Neural crest cell (in vitro differentiated cells): ENCODE measurements around the gene TCF4. TPM values are rescaled to one million over a fixed set of nuclear protein-coding genes. Genes with fewer than 3 reads are reported as not detected.

ENCODE experiments used
- DNase-seq: peaks from one replicate; pipeline ENCODE4 v3.0.0; 2021; ENCODE audit warnings: low read depth, mixed read lengths, low spot score
- H3K27ac Mint-ChIP-seq: one replicate; pipeline ENCODE4 v1.8.0; 2021; ENCODE audit warnings: mild to moderate bottlenecking, mixed read lengths; ENCODE audit not compliant: unreplicated experiment
- H3K27me3 Mint-ChIP-seq: 2 replicates; pipeline ENCODE4 v1.8.0; 2021; ENCODE audit warnings: low read depth, mild to moderate bottlenecking, mixed read lengths
- H3K36me3 Mint-ChIP-seq: 2 replicates; pipeline ENCODE4 v1.8.0; 2021; ENCODE audit warnings: low read depth, mild to moderate bottlenecking, mixed read lengths
- H3K4me1 Mint-ChIP-seq: 2 replicates; pipeline ENCODE4 v1.8.0; 2021; ENCODE audit warnings: mixed read lengths
- H3K4me3 Mint-ChIP-seq: one replicate; pipeline ENCODE4 v1.8.0; 2021; ENCODE audit warnings: mild to moderate bottlenecking, mixed read lengths
- H3K9me3 Mint-ChIP-seq: 2 replicates; pipeline ENCODE4 v1.8.0; 2021; ENCODE audit warnings: mixed read lengths
- CTCF ChIP-seq: fragments of 200-600 bp; sonication (generic); conservative IDR thresholded peaks from 2 replicates; pipeline ENCODE4 v1.5.0; 2021; ENCODE audit warnings: antibody characterized with exemption, mild to moderate bottlenecking
- total RNA-seq: library from RNA; stranded (reverse); gene quantifications from 2 replicates; pipeline ENCODE4 v1.2.1, GENCODE V29; 2021

The TCF4 gene
- total RNA-seq, 1 donor from 2014 or later: 89.9 TPM

GRCh38 chr18:55246278-55246677 lies 341.7 kb downstream of the TCF4 start:
- no peak for TF ChIP-seq CTCF
- Mint-ChIP-seq H3K4me1 (peaks cover 8% of the 10 kb centered on the region), H3K27me3 (no peaks in the 10 kb centered on the region), H3K9me3 (no peaks in the 10 kb centered on the region), H3K27ac (no peak overlapping the region), H3K36me3 (peaks cover 9% of the 10 kb centered on the region), H3K4me3 (no peak overlapping the region)
- DNase-seq: no peak

DNA sequence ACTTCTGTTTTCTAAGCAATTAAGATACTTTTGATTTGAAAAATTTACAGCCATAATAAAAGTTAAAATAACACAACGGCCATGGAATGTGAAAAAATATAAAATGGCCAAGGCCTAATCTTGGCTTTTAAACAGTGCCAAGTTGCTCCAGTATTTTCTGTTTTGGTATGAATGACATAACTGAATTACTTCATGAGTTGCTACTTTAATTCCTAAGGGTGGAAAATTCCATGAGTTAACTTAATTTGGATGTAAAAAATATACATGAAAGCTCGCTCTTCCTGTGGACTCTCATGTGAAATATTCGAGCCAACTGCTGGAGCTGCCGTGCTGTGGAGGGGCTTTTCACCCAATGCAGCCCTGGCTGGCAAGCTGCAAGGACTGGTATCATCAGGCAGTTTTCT lies 342.8 kb downstream of the TCF4 start:
- Mint-ChIP-seq H3K27ac (no peak overlapping the region), H3K36me3 (peaks cover 4% of the 10 kb centered on the region), H3K27me3 (no peaks in the 10 kb centered on the region), H3K4me3 (no peak overlapping the region), H3K9me3 (no peaks in the 10 kb centered on the region), H3K4me1 (no peaks in the 10 kb centered on the region)
- no peak for DNase-seq
- no peak for TF ChIP-seq CTCF

DNA sequence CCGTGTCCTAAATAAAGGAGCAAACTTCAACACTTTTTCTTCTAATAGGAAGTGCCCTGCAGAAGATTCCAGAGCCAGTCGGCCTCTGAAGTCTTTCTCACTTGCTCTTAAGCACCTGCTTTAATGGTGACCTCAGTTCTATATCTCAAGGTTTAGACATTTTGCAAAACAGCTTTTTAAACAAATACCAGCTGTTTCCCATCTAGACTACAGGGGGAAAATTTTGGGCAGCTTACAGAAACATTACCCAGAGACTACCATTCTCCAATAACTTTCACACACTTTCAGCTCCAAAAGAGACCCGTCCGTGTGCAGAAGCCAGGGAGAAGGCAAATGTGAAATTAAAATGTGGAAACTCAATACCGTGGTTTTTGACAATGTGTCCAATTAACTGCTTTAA lies 343.4 kb downstream of the TCF4 start:
- Mint-ChIP-seq H3K4me1 (no peaks in the 10 kb centered on the region), H3K4me3 (no peak overlapping the region), H3K27ac (no peak overlapping the region), H3K36me3 (peaks cover 4% of the 10 kb centered on the region), H3K27me3 (no peaks in the 10 kb centered on the region), H3K9me3 (no peaks in the 10 kb centered on the region)
- no peak for TF ChIP-seq CTCF
- DNase-seq: no peak

DNA sequence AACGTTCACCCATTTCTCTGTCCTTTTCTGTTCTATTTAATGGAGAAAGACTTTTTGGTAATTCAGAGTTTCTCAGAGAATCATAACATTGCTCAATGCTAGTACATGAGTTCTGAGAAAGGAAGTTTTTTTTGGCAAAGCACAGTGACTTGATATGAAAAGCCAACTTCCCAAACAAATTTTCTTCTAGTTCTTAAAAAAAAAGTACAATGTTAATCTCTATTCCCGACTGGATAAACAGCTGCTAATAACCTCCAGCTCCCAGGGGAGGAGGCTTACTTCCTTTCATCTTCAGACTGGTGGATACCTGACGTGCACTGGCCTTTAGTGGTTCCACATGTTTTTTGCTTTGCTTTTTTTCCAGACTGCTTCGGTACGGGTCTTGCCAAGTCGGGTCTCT lies 344.1 kb downstream of the TCF4 start:
- Mint-ChIP-seq H3K27ac (no peak overlapping the region), H3K9me3 (no peaks in the 10 kb centered on the region), H3K4me1 (no peaks in the 10 kb centered on the region), H3K4me3 (no peak overlapping the region), H3K36me3 (peaks cover 4% of the 10 kb centered on the region), H3K27me3 (no peaks in the 10 kb centered on the region)
- TF ChIP-seq CTCF: no peak
- no peak for DNase-seq

DNA sequence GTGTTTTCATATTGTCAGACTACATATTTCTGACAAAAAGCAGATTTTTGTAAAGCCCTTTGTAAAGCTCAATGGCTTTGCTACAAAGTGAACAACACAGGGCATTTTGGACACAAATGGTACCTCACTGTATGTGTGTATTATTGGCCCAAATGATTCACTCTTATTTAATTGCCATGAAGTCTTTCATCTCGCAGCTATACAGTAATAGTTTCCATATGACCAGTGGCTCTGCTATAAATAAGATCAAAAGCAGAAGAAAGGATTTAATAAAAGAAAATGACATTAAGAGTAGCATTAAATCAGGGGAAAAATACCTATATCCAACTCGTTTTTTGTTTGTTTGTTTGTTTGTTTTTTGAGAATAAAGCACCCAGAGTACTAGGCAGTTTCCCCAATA lies 344.7 kb downstream of the TCF4 start:
- Mint-ChIP-seq H3K36me3 (peaks cover 4% of the 10 kb centered on the region), H3K4me1 (no peaks in the 10 kb centered on the region), H3K27me3 (no peaks in the 10 kb centered on the region), H3K27ac (no peak overlapping the region), H3K4me3 (no peak overlapping the region), H3K9me3 (no peaks in the 10 kb centered on the region)
- TF ChIP-seq CTCF: no peak
- DNase-seq: no peak

DNA sequence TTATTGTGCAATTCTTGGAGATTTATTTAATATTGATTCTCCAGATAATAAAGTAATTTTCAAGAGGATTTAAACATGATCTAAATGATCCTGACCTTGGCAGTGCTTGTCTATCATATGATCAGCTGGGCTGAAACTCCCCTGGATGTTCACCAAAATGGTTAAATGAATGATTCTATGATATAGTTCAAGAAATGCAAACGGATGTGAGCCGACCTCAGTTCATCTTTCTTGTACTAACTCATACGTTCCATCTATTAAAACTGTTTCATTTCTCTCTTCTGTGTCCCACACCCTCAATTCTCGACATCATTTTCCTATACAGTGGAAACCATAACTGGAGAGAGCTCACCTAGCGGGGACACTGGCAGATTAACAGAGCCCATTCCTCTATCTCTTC lies 347.0 kb downstream of the TCF4 start:
- H3K4me3 Mint-ChIP-seq: no peak overlapping the region
- no peaks in the 10 kb centered on the region for H3K4me1 Mint-ChIP-seq
- H3K27me3 Mint-ChIP-seq: no peaks in the 10 kb centered on the region
- no peak for DNase-seq
- no peaks in the 10 kb centered on the region for H3K9me3 Mint-ChIP-seq
- no peak overlapping the region for H3K27ac Mint-ChIP-seq
- no peaks in the 10 kb centered on the region for H3K36me3 Mint-ChIP-seq
- TF ChIP-seq CTCF: no peak
